HG02852 (cell line): ENCODE results near the gene DNAJC30.
"Not testable (repeated sequence)": the region's sequence is repeated elsewhere in the genome, so short reads cannot be mapped to it uniquely, and the experiment has no call there.

Experiments used
- ATAC-seq: cut with Tn5 transposase; IDR thresholded peaks from one replicate; pipeline ENCODE4 v1.9.1; 2021; ENCODE audit warnings: mild to moderate bottlenecking, moderate library complexity; ENCODE audit not compliant: unreplicated experiment

The DNAJC30 gene

GRCh38 chr7:73683056-73683787 lies at the start of gene DNAJC30, which contains the start of gene BUD23:
DNAJC30 (minus strand) TSS chr7:73683453; CDS start chr7:73683423, 30 bp downstream.
BUD23 (plus strand) TSS chr7:73683597; CDS start chr7:73683626, 29 bp downstream.
- peak; percentile 92 for ATAC-seq

DNA sequence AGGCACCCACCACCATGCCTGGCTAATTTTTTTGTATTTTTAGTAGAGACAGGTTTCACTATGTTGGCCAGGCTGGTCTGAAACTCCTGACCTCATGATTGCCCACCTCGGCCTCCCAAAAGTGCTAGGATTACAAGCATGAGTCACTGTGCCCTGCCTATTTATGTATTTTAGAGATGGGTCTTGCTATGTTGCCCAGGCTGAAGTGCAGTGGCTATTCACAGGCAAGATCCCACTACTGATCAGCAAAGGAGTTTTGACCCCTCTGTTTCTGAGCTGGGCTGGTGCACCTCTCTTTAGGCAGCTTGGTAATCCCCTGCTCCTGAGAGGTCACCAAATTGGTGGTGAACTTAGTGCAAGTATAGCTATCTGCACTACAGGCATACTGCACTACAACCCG lies 49.1 kb upstream of the DNAJC30 start:
- ATAC-seq, result no peak

GRCh38 chr7:73730485-73730884 lies 47.2 kb upstream of the DNAJC30 start:
- no peak for ATAC-seq

GRCh38 chr7:73728551-73728950 lies 45.3 kb upstream of the DNAJC30 start:
- ATAC-seq, result no peak

DNA sequence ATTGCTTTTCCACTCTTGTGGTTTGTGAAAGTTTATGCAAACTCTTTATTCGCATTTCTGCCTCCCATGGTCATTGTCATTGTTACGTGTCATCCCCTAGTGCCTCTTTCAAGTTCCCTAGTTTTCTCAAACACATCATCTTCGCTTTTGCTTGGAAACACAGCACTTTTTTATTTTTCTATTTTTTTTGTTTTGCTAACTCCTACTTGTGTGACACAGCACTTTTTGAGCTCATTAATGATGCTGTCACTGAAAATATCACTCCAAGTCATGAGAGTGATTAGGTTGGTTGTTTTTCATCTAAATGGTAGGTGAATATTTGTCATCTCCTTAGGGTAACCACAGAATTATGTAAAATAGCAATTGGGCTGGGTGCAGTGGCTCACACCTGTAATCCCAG lies 44.7 kb upstream of the DNAJC30 start:
- no peak for ATAC-seq

- ATAC-seq, result no peak
Observed at GRCh38 chr7:73726083-73726466, 42.8 kb upstream of the DNAJC30 start.

DNA sequence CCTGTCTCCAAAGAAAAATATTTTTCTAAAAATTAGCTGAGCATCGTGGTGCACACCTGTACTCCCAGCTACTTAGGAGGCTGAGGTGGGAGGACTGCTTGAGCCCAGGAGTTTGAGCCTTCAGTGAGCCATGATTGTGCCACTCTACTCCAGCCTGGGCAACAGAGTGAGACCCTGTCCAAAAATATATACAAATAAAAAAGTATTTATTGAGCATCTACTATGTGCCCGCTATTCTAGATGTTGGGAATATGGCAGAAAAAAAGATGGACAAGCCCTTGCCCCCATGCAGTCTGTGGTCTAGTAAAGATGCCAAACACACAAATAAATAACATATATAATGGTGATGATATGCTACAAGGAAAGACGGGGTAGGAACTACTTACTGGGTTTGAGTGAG lies 40.6 kb upstream of the DNAJC30 start:
- no peak for ATAC-seq

DNA sequence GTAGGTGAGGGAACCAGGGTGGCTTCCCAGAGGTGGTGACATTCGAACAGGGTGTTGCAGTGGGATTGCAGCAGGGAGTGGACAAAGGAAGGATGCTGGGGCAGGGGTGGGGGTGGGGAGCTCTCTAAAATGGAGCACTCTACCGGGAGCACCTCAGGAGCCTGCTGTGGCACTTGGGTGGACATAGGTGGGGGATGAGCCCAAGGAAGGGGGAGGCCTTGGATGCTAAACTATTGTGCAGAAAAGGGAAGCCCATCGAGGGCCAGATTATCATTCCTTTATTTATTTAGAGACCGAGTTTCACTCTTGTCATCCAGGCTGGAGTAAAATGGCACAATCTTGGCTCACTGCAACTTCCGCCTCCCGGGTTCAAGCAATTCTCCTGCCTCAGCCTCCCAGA lies 39.5 kb upstream of the DNAJC30 start:
- ATAC-seq, result no peak

- not testable (repeated sequence) for ATAC-seq
Observed at GRCh38 chr7:73722182-73722581, 38.9 kb upstream of the DNAJC30 start.

- ATAC-seq, result no peak
Observed at GRCh38 chr7:73721377-73721817, 38.1 kb upstream of the DNAJC30 start.

- not testable (repeated sequence) for ATAC-seq
Observed at GRCh38 chr7:73720443-73720842, 37.2 kb upstream of the DNAJC30 start.

GRCh38 chr7:73719806-73720169 lies 36.5 kb upstream of the DNAJC30 start:
- peak; percentile 17 for ATAC-seq

- peak; percentile 65 for ATAC-seq
Observed at GRCh38 chr7:73718905-73719805, 35.9 kb upstream of the DNAJC30 start, which contains the start of gene STX1A. STX1A (minus strand) TSS chr7:73719669; CDS start chr7:73719631, 38 bp downstream.

DNA sequence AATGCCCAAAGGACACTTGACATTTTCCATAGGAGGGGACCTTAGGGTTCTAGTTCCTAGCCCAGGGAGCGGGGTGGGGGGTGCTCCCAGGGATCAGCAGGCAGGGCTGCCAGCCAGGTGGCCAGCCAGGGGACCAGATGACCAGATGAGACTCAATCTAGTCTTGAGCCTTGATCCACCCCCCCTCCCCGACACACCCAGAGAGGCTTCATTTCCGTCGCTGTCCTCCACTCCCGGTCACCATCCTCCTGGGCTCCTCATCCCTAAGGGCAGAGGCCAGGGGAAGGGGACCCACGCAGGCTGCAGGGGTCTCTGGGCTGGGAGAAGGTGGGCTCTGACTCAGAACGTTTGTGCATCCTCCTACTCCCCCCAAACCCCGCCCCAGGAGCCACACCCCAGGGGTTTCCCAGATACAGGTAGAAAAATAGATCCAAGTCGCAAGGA lies 35.2 kb upstream of the DNAJC30 start:
- ATAC-seq, result no peak

- ATAC-seq, result no peak
Observed at GRCh38 chr7:73717991-73718405, 34.7 kb upstream of the DNAJC30 start.

- ATAC-seq, result no peak
Observed at GRCh38 chr7:73717025-73717807, 34.0 kb upstream of the DNAJC30 start.

DNA sequence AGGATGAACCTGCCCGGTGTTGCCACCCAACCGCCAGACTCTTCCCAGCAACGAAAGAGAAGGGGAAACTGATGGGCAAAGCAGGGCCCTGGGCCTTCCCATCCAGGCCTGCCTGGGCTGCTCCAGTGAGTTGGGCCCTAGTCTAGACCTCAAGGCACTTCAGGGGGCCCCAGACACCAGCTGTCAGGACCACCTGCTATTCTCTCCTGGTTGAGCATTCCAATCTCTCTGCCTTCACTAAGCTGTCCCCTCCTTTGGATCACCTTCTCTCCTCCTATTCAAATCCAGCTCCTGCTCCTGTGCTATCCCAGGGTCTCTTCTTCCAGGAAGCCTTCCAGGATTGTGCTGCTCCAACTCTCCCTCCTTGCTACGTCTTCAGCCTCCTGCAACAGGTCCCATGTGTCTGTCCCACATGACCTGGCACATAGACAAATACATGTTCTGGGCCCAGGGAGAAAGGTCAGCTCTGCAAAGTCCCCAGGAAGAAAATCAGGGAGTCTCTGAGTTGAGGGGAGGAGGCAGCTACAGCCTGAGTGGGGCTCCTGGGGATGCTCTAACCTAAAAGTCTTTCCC lies 33.2 kb upstream of the DNAJC30 start:
- no peak for ATAC-seq

DNA sequence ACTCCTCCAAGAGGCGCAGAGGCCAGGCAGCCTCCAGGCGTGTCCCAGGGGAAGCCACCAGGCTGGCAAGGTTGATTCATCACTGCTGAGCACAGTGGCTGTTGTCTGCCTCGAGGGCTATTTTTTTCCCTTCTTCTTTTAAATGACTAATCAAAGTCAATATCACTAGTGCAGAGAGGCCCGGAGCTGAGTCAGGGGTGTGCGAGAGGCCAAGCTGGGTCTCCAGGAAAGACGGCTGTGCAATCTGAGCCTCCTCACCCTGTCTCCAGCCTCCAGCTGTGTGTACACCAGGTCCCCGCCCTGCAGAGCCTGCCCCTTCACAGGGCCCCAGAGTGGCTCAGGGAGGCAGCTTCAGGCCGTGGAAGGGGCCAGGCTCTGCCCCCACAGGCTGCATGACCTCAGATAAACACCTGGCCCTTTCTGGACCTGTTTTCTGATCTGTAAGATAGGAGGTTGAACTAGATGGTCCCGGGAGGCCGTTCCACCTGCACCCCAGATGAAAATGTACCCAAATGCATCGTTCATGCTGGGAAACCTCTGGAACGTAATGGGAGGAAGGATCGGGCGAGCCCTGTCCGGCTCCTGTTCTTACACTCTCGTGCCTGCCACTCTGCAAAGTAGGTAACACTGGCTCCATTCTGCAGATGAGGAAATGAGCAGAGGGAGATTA lies 32.5 kb upstream of the DNAJC30 start:
- ATAC-seq, result no peak

DNA sequence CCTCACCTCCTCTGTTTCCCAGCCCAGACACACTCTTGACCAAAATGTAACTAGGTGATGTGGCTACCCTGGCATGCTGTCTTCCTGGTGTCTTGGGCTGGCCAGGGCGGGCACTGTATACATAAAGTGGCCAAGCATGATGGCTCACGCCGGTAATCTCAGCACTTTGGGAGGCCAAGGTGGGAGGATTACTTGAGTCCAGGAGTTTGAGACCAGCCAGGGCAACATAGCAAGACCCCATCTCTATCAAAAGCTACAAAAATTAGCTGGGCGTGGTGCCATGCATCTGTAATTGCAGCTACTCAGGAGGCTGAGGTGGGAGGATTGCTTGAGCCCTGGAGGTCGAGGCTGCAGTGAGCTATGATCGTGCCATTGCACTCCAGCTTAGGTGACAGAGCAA lies 30.1 kb upstream of the DNAJC30 start:
- not testable (repeated sequence) for ATAC-seq

- no peak for ATAC-seq
Observed at GRCh38 chr7:73712773-73713172, 29.5 kb upstream of the DNAJC30 start.
